DND-41 (cell line): ENCODE results near the gene SCN7A.

Experiments used
- ATAC-seq: fragments of 200-7000 bp; cut with Tn5 transposase; 3 replicates; pipeline ENCODE4 v1.9.1; 2021; ENCODE audit warnings: low read depth; ENCODE audit not compliant: insufficient read depth
- DNase-seq: peaks from one replicate; pipeline ENCODE4 v3.0.0-alpha.2; 2020
- H2AFZ ChIP-seq: 2 replicates; pipeline ENCODE4 v1.6.0; 2012; ENCODE audit warnings: low read depth, low read length
- H3K27ac ChIP-seq: 2 replicates; pipeline ENCODE4 v1.5.1; 2012; ENCODE audit warnings: low read length, inconsistent platforms
- H3K27me3 ChIP-seq: fragments of 200-600 bp; sonication (generic); 2 replicates; pipeline ENCODE4 v1.6.0; 2012; ENCODE audit warnings: low read length, mild to moderate bottlenecking, inconsistent platforms; ENCODE audit not compliant: insufficient read depth, poor library complexity
- H3K36me3 ChIP-seq: 2 replicates; pipeline ENCODE4 v1.5.1; 2012; ENCODE audit warnings: low read length, inconsistent platforms; ENCODE audit not compliant: insufficient read depth
- H3K4me1 ChIP-seq: 2 replicates; pipeline ENCODE4 v1.5.1; 2012; ENCODE audit warnings: mild to moderate bottlenecking, low read length; ENCODE audit not compliant: insufficient read depth
- H3K4me2 ChIP-seq: 2 replicates; pipeline ENCODE4 v1.6.0; 2012; ENCODE audit warnings: mild to moderate bottlenecking, moderate library complexity, low read length, inconsistent platforms; ENCODE audit not compliant: insufficient read depth
- H3K4me3 ChIP-seq, 2 experiments: fragments of 200-600 bp in 1 of 2; shearing (Covaris generic) in 1 of 2; 2 replicates each; pipeline ENCODE4 v1.5.1; 2012 to 2016; ENCODE audit warnings: inconsistent platforms in 2 of 2, low read length in 2 of 2, mild to moderate bottlenecking in 2 of 2, low read depth in 1 of 2, moderate library complexity in 1 of 2
- H3K79me2 ChIP-seq: 2 replicates; pipeline ENCODE4 v1.6.0; 2012; ENCODE audit warnings: low read length, inconsistent platforms; ENCODE audit not compliant: insufficient read depth
- H3K9ac ChIP-seq: 2 replicates; pipeline ENCODE4 v1.6.0; 2012; ENCODE audit warnings: low read depth, mild to moderate bottlenecking, inconsistent platforms, low read length, moderate library complexity
- H3K9me3 ChIP-seq: 2 replicates; pipeline ENCODE4 v1.5.1; 2012; ENCODE audit warnings: low read length, moderate library complexity, mild to moderate bottlenecking, inconsistent platforms; ENCODE audit not compliant: insufficient read depth, severe bottlenecking
- H4K20me1 ChIP-seq: 2 replicates; pipeline ENCODE4 v1.6.0; 2012; ENCODE audit warnings: low read length; ENCODE audit not compliant: insufficient read depth
- EZH2 ChIP-seq: IDR thresholded peaks from 3 replicates; pipeline ENCODE4 v1.6.1; 2012; ENCODE audit warnings: borderline replicate concordance, low read depth, mild to moderate bottlenecking, moderate library complexity, low read length, inconsistent platforms; ENCODE audit not compliant: severe bottlenecking
- TF ChIP-seq, protein P1 (sequence below): IDR thresholded peaks from 2 replicates; pipeline ENCODE4 v1.5.1; 2012; ENCODE audit warnings: borderline replicate concordance, low read length, moderate library complexity, mild to moderate bottlenecking; ENCODE audit not compliant: poor library complexity, severe bottlenecking; ENCODE audit errors: extremely low read depth

Gene SCN7A

DNA sequence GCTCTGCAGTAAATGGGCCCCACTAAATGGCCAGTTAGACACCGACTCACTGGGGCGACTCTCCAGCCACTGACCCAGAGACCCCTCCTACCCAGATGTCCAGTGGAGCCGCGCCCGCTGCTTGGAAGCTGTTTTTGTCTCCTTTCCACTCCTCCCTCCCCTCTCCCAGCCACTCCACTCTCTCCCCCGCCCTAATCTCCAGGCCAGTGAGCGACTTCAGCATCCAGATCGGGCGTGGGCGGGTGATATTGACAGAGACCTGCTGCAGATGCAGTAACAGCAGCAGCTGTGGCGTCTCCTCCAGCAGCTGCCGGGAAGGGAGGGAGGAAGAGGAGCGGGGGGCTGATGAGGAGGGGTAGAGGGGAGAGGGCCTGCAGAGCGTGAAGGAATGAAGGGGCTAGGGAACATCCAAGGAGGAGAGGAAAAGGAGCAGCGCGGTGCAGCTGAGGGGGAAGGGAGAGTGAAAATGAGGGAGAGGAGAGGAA is at the start of gene SCN7A:
TSS of gene SCN7A (minus strand) at position 110 of the 485 bp plus-strand sequence. CDS start 16,553 bp downstream, outside the sequence.
- Histone ChIP-seq H3K79me2 (no peaks in the 10 kb centered on the region), H4K20me1 (no peaks in the 10 kb centered on the region), H3K9ac (no peak within 1 kb of the TSS), H3K4me2 (no peak within 1 kb of the TSS), H3K27me3 (no peaks in the 10 kb centered on the region), H3K4me3 (no peak within 1 kb of the TSS), H3K9me3 (no peaks in the 10 kb centered on the region), H3K4me1 (no peaks in the 10 kb centered on the region), H3K27ac (no peak within 1 kb of the TSS), H3K36me3 (no peaks in the 10 kb centered on the region), H2AFZ (no peak within 1 kb of the TSS)
- ATAC-seq (no peak), DNase-seq (no peak)
- no peak for TF ChIP-seq EZH2
- TF ChIP-seq, protein P1, sequence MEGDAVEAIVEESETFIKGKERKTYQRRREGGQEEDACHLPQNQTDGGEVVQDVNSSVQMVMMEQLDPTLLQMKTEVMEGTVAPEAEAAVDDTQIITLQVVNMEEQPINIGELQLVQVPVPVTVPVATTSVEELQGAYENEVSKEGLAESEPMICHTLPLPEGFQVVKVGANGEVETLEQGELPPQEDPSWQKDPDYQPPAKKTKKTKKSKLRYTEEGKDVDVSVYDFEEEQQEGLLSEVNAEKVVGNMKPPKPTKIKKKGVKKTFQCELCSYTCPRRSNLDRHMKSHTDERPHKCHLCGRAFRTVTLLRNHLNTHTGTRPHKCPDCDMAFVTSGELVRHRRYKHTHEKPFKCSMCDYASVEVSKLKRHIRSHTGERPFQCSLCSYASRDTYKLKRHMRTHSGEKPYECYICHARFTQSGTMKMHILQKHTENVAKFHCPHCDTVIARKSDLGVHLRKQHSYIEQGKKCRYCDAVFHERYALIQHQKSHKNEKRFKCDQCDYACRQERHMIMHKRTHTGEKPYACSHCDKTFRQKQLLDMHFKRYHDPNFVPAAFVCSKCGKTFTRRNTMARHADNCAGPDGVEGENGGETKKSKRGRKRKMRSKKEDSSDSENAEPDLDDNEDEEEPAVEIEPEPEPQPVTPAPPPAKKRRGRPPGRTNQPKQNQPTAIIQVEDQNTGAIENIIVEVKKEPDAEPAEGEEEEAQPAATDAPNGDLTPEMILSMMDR, result no peak

GRCh38 chr2:166539340-166540162 is 45.5 kb upstream of the SCN7A start:
- Histone ChIP-seq H3K4me2 (no peak overlapping the region; the same call in 1 of the 2 replicates), H3K27ac (no peak overlapping the region), H3K36me3 (no peaks in the 10 kb centered on the region), H3K4me3 (no peak overlapping the region), H3K9ac (no peak overlapping the region), H3K9me3 (no peaks in the 10 kb centered on the region), H4K20me1 (no peaks in the 10 kb centered on the region), H3K27me3 (no peaks in the 10 kb centered on the region), H3K79me2 (no peaks in the 10 kb centered on the region), H3K4me1 (no peaks in the 10 kb centered on the region), H2AFZ (no peak overlapping the region)
- peak; percentile 19 for DNase-seq
- ATAC-seq, result peak; percentile 96
- TF ChIP-seq EZH2, result no peak
- TF ChIP-seq, protein P1, result peak; percentile 82

GRCh38 chr2:166536111-166536510 is 42.1 kb upstream of the SCN7A start:
- H3K4me1 ChIP-seq, result no peaks in the 10 kb centered on the region
- ATAC-seq, result no peak

More at GRCh38 chr2:166536111-166536510, 42.1 kb upstream of the SCN7A start:
- Histone ChIP-seq H4K20me1 (no peaks in the 10 kb centered on the region), H3K4me3 (no peak overlapping the region), H3K36me3 (no peaks in the 10 kb centered on the region), H3K27ac (no peak overlapping the region), H3K27me3 (no peaks in the 10 kb centered on the region), H3K9ac (no peak overlapping the region), H3K9me3 (no peaks in the 10 kb centered on the region), H3K79me2 (no peaks in the 10 kb centered on the region), H2AFZ (no peak overlapping the region), H3K4me2 (no peak overlapping the region)
- TF ChIP-seq EZH2, result no peak
- TF ChIP-seq, protein P1, result no peak
- DNase-seq, result no peak
